K562 (cell line): ENCODE measurements around the gene LZTS3. TPM values are rescaled to one million over a fixed set of nuclear protein-coding genes. Genes with fewer than 3 reads are reported as not detected.

ENCODE experiments used
- ATAC-seq: fragments of 200-7000 bp; cut with Tn5 transposase; 3 replicates; pipeline ENCODE4 v1.9.1; 2020; ENCODE audit warnings: moderate library complexity
- BruUV-seq: library from RNA; stranded (reverse); fragments of 400-500 nt; replicated peaks from 2 replicates; lab custom pipeline; 2021; lab: Mats Ljungman, UMichigan
- CTCF ChIA-PET: fragments of 300-600 bp; formaldehyde crosslinking; extraction: SDS; loops from one replicate; lab custom pipeline; 2021; ENCODE audit warnings: low intra/inter-chr PET ratio; lab: Yijun Ruan, JAX
- POLR2A ChIA-PET: fragments of 300-600, 350-650 bp; sonication (Branson Sonifier 250); formaldehyde crosslinking; extraction: SDS; loops from one replicate; lab custom pipeline; 2021; ENCODE audit warnings: antibody characterized with exemption, inconsistent platforms; lab: Yijun Ruan, JAX
- DNase-seq, 4 experiments: peaks; one replicate each; pipeline versions ENCODE4 v3.0.0 to v3.0.0-alpha.2; 2011 to 2018; ENCODE audit warnings: low spot score in 3 of 4, mixed read lengths in 3 of 4; ENCODE audit errors: extremely low read depth in 1 of 4
- FAIRE-seq: peaks from 2 replicates; lab custom pipeline; 2011; peaks lifted over from hg19 to GRCh38; lab: Jason Lieb, UNC
- H2AFZ ChIP-seq: 2 replicates; pipeline ENCODE4 v1.6.0; 2011; ENCODE audit warnings: low read depth, low read length, control low read depth, inconsistent platforms
- H3K27ac ChIP-seq: fragments of 200-600 bp; 3 replicates; pipeline ENCODE4 v1.8.0; 2011; ENCODE audit warnings: low read depth, mild to moderate bottlenecking, control low read depth, inconsistent platforms, low read length, moderate library complexity, mixed read lengths; ENCODE audit errors: extremely low read depth
- H3K27me3 ChIP-seq, 2 experiments: fragments of 300-600 bp in 1 of 2; 2 replicates in 1 of 2; 3 replicates in 1 of 2; pipeline versions ENCODE4 v1.6.0 to v1.8.0; 2011; ENCODE audit warnings: inconsistent platforms in 2 of 2, low read length in 2 of 2, mild to moderate bottlenecking in 1 of 2, mixed read lengths in 1 of 2, moderate library complexity in 1 of 2; ENCODE audit not compliant: control insufficient read depth in 2 of 2, insufficient read depth in 2 of 2
- H3K36me3 ChIP-seq: fragments of 300-600 bp; 3 replicates; pipeline ENCODE4 v1.8.0; 2011; ENCODE audit warnings: mild to moderate bottlenecking, low read length, inconsistent platforms; ENCODE audit not compliant: control insufficient read depth, insufficient read depth
- H3K4me1 ChIP-seq, 2 experiments: fragments of 200-600 bp in 1 of 2; replicated peaks in 1 of 2; 2 replicates in 1 of 2; 3 replicates in 1 of 2; pipeline versions ENCODE4 v1.5.1 to v1.8.0; 2011; ENCODE audit warnings: inconsistent platforms in 2 of 2, low read length in 2 of 2, mild to moderate bottlenecking in 1 of 2, mixed read lengths in 1 of 2, moderate library complexity in 1 of 2; ENCODE audit not compliant: control insufficient read depth in 2 of 2, insufficient read depth in 2 of 2
- H3K4me2 ChIP-seq: 2 replicates; pipeline ENCODE4 v1.6.1; 2011; ENCODE audit warnings: low read length, control low read depth, inconsistent platforms, mixed read lengths; ENCODE audit not compliant: insufficient read depth
- H3K4me3 ChIP-seq: fragments of 200-600 bp; sonication (generic), shearing (Covaris generic); 2 replicates; pipeline ENCODE4 v1.5.1; 2016; ENCODE audit warnings: control low read depth, inconsistent platforms
- H3K79me2 ChIP-seq: fragments of 200-600 bp; 3 replicates; pipeline ENCODE4 v1.8.0; 2011; ENCODE audit warnings: low read length, inconsistent platforms; ENCODE audit not compliant: control insufficient read depth, insufficient read depth
- H3K9ac ChIP-seq, 2 experiments: 2 replicates each; pipeline versions ENCODE4 v1.6.0 to v1.6.1; 2011; ENCODE audit warnings: low read depth in 2 of 2, low read length in 2 of 2, control low read depth in 1 of 2, inconsistent platforms in 1 of 2, mild to moderate bottlenecking in 1 of 2, mixed read lengths in 1 of 2; ENCODE audit not compliant: insufficient read depth in 1 of 2
- H3K9me1 ChIP-seq: one replicate; pipeline ENCODE4 v1.6.0; 2011; ENCODE audit warnings: inconsistent platforms, mild to moderate bottlenecking, low read length, moderate library complexity; ENCODE audit not compliant: control insufficient read depth, insufficient read depth
- H3K9me3 ChIP-seq: replicated peaks from 2 replicates; pipeline ENCODE4 v1.5.1; 2011; ENCODE audit warnings: low read depth, low read length, inconsistent platforms; ENCODE audit not compliant: control insufficient read depth, insufficient read depth
- H4K20me1 ChIP-seq: replicated peaks from 2 replicates; pipeline ENCODE4 v1.6.1; 2011; ENCODE audit warnings: low read length, inconsistent platforms, mixed read lengths; ENCODE audit not compliant: control insufficient read depth, insufficient read depth
- POLR2G ChIP-seq: fragments of 200-400 bp; formaldehyde crosslinking; IDR thresholded peaks from 2 replicates; pipeline ENCODE4 v1.6.1; 2017; ENCODE audit warnings: low read depth, mild to moderate bottlenecking, antibody characterized with exemption, low read length, moderate library complexity
- RBFOX2 ChIP-seq: fragments of 200-400 bp; formaldehyde crosslinking; IDR thresholded peaks from 2 replicates; pipeline ENCODE4 v1.6.1; 2017; ENCODE audit warnings: low read depth, mild to moderate bottlenecking, low read length, moderate library complexity
- XRCC5 ChIP-seq: fragments of 200-400 bp; formaldehyde crosslinking; IDR thresholded peaks from 2 replicates; pipeline ENCODE4 v1.6.1; 2017; ENCODE audit warnings: low read depth, mild to moderate bottlenecking, low read length
- ZNF778 ChIP-seq: fragments of 450-650 bp; formaldehyde crosslinking; IDR thresholded peaks from 2 replicates; pipeline ENCODE4 v1.4.0; 2020; ENCODE audit warnings: mild to moderate bottlenecking, moderate library complexity
- whole genome bisulfite sequencing: fragments of 100-300 bp; shearing (Covaris generic); methylation state at CpG from one replicate; pipeline ENCODE4 v1.1.6; 2016; ENCODE audit warnings: low coverage, mixed read lengths; ENCODE audit not compliant: insufficient coverage; ENCODE audit errors: missing lambda C conversion rate; 5-methylcytosine and 5-hydroxymethylcytosine counted together
- in situ Hi-C: fragments of 300-500 bp; cut with MboI; formaldehyde crosslinking; loops from 4 replicates; pipeline ENCODE4 v1.15.0; 2018; ENCODE audit warnings: inconsistent platforms, mixed read lengths
- intact Hi-C: fragments of 100-400 bp; cut with micrococcal nuclease; formaldehyde crosslinking; loops from 2 replicates; pipeline ENCODE4 v1.14.2; 2022
- polyA plus RNA-seq, 8 experiments: library from polyadenylated mRNA; depleted of rRNA in 4 of 8; stranded (reverse) in 5 of 8; unstranded in 3 of 8; fragments of >200 nt; fragmentation: Nextera tagmentation in 2 of 8; fragmentation: Illumina TruSeq in 1 of 8; extraction: Ambion mirVana in 2 of 8; extraction: Trizol in 1 of 8; gene quantifications; 2 replicates each; pipeline versions ENCODE4 v1.2.1 to v1.2.3, GENCODE V29; 2011 to 2014; ENCODE audit warnings: inconsistent platforms in 1 of 8, missing spikeins in 1 of 8
- total RNA-seq, 7 experiments: library from RNA; depleted of rRNA in 6 of 7; stranded (reverse); fragments of >200 nt in 6 of 7; fragmentation: Illumina TruSeq in 2 of 7; extraction: Trizol in 2 of 7; gene quantifications; 2 replicates each; pipeline versions ENCODE4 v1.2.1 to v1.2.3, GENCODE V29; 2011 to 2021; ENCODE audit warnings: low replicate concordance in 1 of 7

The LZTS3 gene
- total and polyA plus RNA-seq, 9 of the 15 experiments (the other 6 are each of a cell fraction or from before 2014, with no cell fraction given) = 0.07 to 2.9 (median 2.0) TPM

DNA sequence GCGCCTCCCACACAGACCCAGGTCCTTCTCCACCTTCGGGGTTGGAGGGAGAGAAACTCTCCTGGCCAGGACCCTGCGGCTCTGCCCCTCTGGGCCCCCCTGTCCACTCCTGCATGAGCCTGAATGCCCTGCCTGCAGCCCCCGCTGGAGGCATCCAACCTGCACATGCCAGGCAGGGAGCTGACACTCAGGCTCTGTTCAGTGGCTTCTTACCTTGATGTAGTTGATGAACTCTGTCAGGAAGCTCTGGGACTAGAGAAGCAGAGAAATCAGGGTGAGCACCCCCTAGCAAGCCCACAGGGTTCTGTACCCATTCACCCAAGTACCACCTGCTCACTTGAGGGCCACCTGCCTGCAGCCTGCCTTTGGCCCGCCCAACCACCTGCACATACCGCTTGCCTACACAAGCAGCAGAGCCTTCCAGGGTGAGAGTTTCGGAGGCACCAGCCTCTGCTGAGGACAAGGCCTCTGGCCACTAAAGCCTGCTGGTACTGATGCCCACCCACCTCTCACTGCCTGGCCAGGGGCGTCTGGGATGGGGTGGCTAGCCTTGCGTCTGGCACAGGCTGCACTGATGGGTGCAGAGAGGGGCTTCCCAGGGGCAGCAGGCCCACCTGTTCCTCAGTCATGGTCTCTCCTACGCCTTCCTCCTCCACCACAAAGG is 21.4 kb upstream of the LZTS3 start:
- peak overlapping the region in 1 of 2 experiments; percentile 45; a peak in 1 of 4 replicates for H3K9ac ChIP-seq
- H3K4me2 ChIP-seq = no peak overlapping the region
- CTCF ChIA-PET = no interaction called here
- H2AFZ ChIP-seq = no peak overlapping the region
- TF ChIP-seq XRCC5 = no peak
- peak; percentile 28; the same call in 1 of the 2 replicates for TF ChIP-seq RBFOX2
- no peak for TF ChIP-seq ZNF778
- TF ChIP-seq POLR2G = 0 out of 2 replicates have a peak, but pooled peaks have one; percentile 16
- TF ChIP-seq, all 486 proteins: peak for 2
- no peak overlapping the region for H3K4me3 ChIP-seq
- in situ Hi-C loops (no loop called here), intact Hi-C loops (no loop called here)
- no peaks in the 10 kb centered on the region for H3K27me3 ChIP-seq
- DNase-seq (no peak), FAIRE-seq (no peak), ATAC-seq (no peak)
- WGBS = 91% methylated on average over 8 of the region's 10 CpGs
- H3K79me2 ChIP-seq = no peaks in the 10 kb centered on the region
- H3K27ac ChIP-seq = no peak overlapping the region
- no TSS peak for BruUV-seq
- H3K9me3 ChIP-seq = no peaks in the 10 kb centered on the region
- peaks cover 72% of the 10 kb centered on the region; the same call in 2 of the 3 replicates for H3K36me3 ChIP-seq
- no peaks in the 10 kb centered on the region for H3K9me1 ChIP-seq
- peaks cover 0 to 8% of the 10 kb centered on the region in 2 experiments; a peak in 2 of 5 replicates for H3K4me1 ChIP-seq
- no peaks in the 10 kb centered on the region for H4K20me1 ChIP-seq
- POLR2A ChIA-PET = interaction anchor here (1.2 kb wide), 1 partner anchor 8 kb away, joined by 4 read pairs; no protein-coding TSS in a partner anchor
